Measurements from ENCODE around the gene SCP2.
A peak's percentile ranks its signal among the peaks of the same experiment; 100 is the strongest.
"Not testable (repeated sequence)": the region's sequence is repeated elsewhere in the genome, so short reads cannot be mapped to it uniquely, and the experiment has no call there.

SCP2 gene

DNA sequence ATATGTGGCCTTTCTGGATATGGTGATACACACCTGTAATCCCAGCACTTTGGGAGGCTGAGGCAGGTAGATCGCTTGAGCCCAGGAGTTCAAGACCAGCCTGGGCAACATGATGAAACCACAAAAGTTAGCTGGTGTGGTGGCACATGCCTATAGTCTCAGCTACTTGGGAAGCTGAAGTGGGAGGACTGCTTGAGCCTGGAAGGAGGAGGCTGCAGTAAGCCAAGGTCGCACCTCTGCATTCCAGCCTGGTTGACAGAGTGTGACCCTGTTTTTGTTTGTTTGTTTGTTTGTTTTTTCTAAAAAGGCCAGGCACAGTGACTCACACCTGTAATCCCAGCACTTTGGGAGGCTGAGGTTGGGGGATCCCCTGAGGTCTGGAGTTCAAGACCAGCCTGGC lies 42.2 kb downstream of the SCP2 start:
- DNase-seq (ENCODE audit: low spot score) = not testable (repeated sequence)

DNA sequence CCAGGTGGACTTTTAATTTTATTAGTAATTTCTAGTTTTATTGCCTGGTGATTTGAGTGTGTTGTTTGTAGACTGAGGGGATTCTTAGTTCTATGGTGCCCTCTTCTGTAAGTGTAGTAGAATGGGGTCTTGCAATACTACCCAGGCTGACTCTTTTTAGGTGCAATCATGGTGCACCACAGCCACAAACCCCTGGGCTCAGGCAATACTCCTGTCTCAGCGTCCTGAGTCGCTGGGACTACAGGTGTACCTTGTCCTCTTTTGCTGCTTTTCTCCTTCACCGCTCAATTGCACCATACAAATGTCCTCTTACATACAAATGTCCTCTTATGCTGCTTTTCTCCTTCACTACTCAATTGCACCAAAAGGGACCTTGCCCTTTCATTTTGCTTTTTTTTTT lies 43.1 kb downstream of the SCP2 start:
- DNase-seq (ENCODE audit: low spot score) = no peak

DNA sequence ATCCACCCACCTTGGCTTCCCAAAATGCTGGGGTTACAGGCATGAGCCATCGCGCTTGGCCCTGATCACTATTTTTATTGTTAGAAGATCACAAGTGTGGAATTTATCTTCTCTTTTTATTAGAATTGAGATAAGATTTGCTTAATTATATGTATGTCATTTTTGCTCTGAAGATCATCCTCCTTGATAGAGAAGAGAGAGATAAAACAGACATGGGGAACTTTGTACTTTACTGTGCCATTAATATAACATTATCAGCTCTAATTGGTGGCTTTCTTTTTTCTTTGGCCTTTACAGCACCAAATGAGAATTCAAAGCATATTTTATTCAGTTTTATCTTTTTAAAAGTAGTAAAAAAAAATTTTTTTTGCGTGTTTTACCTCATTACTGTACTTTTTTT lies 46.8 kb downstream of the SCP2 start:
- no peak for DNase-seq (ENCODE audit: low spot score)

DNA sequence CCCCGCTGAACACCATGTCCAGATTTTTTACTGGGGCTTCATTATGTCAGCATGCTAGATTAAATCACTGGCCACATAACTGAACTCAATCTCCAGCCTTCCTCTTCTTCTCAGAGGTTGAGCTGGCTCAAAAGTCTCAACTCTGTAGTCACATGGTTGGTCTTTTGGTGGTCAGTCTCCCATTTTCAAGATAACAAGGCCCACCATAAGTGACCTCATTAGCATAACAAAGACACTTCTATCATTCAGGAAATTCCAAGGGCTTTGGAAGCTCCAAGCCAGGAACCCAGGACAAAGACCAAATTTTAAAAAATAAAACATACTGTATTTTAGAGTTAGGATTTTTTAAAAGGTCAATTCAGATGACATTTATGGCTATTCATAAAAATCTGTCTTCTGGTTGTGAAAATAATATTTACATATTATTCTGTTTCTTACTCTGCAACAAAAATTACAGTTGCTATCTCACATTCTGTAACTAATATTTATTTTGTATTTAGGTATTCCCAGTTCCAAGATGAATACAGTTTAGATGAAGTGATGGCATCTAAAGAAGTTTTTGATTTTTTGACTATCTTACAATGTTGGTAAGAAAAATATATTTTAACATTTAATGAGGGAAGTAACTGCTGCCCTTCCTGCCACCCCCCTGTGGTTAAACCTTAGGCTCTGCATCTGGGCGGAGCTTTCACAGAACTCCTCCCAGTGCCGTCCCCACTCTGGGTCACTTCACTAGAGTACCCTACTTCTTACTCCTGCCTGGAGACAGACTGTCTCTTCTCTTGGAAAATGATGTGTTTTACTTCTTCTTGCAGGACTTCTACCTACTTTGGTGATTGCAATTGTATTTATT lies 49.3 kb downstream of the SCP2 start:
- DNase-seq (ENCODE audit: low spot score) = no peak

DNA sequence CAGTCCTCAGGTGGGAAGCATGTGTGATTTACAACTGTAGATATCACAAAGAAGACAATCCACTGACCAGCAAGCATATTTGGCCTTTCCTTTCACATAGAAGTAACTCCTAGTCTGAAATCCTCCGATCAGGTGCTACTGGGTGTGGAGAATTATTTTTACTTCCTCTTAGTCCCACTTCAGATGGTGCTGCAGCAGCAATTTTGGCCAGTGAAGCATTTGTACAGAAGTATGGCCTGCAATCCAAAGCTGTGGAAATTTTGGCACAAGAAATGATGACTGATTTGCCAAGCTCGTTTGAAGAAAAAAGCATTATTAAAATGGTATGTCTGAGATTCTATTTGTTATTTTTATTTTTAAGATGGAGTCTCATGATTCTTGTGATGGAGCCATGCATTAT lies 51.0 kb downstream of the SCP2 start:
- DNase-seq (ENCODE audit: low spot score) = no peak

DNA sequence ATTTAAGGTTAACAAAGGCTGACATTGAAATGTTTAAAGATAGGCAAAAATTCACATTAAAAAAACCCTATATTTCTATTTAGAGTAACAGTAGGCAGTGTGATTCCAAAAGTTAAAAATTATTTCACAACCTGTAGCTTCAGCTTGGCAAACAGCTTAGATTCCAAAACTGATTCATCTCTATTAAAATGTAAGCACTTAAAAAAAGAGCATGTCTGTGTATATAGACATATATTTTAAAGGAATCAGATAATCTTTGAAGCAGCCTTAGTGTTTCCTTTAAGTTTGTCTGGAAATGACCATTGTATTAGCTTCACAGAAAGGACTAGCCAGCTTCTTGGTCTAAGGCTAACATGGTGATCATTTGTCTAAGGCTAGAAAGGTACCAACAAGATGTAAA lies 65.7 kb downstream of the SCP2 start:
- not testable (repeated sequence) for DNase-seq (ENCODE audit: low spot score)

DNA sequence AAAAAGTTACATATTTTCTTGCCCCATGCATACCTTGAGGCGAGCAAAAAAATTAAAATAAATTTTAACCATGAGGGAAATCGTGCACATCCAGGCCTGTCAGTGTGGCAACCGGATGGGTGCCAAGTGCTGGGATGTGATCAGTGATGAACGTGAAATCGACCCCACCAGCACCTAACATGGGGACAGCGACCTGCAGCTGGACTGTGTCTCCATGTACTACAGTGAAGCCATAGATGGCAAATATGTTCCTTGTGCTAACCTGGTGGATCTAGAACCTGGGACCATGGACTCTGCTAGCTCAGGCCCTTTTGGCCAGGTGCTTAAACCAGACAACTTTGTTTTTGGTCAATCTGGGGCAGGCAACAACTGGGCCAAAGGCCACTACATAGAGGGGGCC lies 67.6 kb downstream of the SCP2 start:
- DNase-seq (ENCODE audit: low spot score) = no peak

DNA sequence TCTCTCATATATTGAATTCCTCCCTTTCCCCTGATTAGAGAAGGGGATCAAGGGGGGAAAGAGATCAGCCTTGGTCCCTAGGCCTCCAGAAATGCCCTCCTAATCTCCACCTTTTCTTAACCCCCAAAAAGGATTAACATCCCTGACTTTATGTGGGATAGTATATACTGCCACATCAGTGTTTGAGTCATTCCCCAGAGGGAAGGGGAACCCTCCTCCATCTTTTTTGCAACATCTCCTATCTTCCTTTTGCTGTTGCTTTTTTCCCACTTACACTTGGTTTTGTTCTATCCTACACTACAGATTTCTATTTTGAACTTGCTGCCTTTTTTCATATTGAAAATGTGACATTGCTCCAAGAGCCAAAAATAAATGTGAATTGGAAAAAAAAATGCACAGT lies 69.6 kb downstream of the SCP2 start:
- no peak for DNase-seq (ENCODE audit: low spot score)

DNA sequence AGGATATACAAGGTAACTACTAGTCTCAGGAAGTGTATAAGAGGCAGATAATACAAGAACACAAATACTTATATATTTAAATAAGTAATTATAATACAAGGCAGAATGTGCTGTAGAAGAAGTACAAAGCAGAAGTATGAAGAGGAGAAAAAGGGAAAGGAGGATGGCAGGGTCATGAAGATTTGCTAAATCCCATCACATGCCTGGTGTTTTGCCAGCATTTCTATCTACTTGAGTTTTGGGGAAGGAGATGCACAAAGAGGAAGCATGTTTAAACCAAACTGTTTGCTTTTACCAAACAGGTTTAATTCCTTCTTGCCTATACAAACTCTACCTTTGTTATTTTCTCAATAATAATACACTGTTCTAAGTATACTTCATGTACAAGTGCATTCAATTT lies 74.1 kb downstream of the SCP2 start:
- no peak for DNase-seq (ENCODE audit: low spot score)

DNA sequence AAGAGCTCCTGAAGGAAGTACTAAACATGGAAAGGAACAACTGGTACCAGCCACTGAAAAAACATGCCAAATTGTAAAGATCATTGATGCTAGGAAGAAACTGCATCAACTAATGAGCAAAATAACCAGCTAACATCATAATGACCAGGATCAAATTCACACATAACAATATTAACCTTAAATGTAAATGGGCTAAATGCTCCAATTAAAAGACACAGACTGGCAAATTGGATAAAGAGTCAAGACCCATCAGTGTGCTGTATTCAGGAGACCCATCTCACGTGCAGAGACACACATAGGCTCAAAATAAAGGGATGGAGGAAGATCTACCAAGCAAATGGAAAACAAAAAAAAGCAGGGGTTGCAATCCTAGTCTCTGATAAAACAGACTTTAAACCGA lies 79.5 kb downstream of the SCP2 start:
- not testable (repeated sequence) for DNase-seq (ENCODE audit: low spot score)

DNA sequence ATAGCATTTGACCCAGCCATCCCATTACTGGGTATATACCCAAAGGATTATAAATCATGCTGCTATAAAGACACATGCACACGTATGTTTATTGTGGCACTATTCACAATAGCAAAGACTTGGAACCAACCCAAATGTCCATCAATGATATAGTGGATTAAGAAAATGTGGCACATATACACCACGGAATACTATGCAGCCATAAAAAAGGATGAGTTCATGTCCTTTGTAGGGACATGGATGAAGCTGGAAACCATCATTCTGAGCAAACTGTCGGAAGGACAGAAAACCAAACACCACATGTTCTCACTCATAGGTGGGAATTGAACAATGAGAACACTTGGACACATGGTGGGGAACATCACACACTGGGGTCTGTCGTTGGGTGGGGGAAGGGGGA lies 83.2 kb downstream of the SCP2 start:
- DNase-seq (ENCODE audit: low spot score) = not testable (repeated sequence)

DNA sequence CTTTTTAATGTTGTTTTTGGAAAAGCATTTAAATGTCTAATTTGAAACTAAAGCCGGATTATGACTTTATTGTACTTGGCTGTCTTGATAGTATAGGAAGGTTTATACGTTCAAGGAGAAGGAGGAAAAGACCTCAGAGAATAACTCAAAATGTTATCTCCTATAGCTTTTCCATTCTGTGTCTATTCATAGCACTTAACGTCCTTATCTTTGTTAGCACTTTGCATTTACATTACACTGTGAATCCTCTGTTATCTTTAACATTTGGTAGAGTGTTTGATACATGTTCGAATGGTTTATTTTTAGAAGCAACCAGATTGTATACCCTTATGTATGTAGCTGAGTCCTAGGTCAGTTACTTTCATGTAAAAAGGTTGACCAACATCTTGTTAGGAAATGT lies 84.1 kb downstream of the SCP2 start:
- no peak for DNase-seq (ENCODE audit: low spot score)

DNA sequence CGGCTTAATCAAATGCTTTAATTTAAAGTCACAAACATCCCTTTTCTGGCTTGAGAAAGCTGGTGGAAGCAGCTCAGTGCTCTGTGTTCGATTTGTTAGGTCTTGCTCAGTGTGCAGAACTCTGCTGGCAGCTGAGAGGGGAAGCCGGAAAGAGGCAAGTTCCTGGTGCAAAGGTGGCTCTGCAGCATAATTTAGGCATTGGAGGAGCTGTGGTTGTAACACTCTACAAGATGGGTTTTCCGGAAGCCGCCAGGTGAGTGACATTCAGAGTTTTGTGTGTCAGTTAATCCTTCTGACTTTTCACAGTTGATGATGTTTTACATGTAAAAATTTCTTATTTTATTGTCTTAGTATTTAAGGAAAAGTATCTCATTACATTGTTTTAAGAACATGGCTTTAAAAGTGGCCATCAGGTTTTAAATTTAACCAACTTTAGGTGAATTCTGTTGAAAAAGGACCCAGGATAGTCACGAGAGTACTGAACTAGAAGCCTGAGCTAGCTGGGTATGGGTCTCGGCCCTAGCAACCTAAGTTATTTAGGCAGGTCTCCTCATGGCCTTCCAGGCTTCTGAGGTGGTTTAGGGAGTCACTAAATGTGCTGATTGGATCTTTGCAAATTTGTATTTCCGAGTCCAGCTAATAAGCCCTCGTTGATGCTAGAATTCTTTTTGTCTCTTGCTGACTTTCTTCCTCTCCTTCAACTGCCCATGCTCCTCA lies 87.9 kb downstream of the SCP2 start:
- DNase-seq (ENCODE audit: low spot score) = peak; percentile 39

DNA sequence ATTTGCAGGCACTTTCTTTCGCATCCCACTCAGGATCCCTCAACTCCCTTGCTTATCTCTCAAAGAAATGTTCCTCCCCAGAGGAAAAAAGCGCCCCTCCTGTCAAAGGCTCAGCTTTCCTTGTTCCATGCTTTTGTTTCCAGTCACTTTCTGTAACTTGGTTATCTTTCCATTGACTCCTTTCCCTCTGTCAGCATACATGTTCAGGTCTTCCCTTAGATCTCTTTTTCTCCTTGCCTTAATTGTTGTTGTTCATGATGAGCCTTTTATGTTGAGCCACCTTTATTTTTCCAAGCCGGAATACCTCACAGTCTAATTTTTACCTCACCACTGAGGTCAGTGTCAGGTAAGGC lies 88.4 kb downstream of the SCP2 start:
- DNase-seq (ENCODE audit: low spot score) = no peak

DNA sequence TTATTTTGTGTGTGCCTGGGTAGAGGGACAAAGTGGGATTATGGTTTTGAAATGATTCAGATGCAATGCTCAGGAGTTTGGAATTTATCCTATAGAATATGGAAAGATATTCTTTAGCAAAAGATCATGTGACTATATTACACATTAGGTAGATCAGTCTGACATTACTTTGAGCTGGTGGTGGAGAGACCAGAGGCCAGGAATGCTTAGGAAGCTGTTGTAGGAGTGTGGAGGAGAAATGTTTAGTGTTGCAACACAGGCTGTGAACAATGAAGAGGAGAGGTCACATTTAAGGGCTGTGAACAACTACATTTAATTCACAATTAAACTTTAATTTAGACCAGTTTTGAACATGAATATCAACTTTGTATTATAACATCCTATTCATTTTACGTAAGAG lies 89.6 kb downstream of the SCP2 start:
- DNase-seq (ENCODE audit: low spot score) = no peak

DNA sequence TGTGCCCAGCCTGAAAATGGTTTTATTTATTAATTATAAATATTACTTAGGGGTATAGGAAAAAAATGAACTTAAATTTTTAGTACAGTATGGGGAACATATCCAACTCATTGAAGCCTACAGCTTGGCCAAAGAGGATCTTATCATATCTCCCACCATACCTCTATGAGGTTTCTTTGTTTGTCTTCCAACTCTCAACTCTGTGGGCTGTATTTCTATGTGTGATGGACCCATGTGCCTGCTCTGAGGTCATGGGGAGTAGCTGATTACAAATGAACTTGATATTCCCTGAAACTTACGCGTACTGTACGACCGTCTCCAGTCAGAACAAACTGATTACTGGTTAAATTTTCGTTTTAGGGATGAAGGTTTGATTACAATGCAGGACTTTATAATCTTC lies 93.5 kb downstream of the SCP2 start:
- no peak for DNase-seq (ENCODE audit: low spot score)

DNA sequence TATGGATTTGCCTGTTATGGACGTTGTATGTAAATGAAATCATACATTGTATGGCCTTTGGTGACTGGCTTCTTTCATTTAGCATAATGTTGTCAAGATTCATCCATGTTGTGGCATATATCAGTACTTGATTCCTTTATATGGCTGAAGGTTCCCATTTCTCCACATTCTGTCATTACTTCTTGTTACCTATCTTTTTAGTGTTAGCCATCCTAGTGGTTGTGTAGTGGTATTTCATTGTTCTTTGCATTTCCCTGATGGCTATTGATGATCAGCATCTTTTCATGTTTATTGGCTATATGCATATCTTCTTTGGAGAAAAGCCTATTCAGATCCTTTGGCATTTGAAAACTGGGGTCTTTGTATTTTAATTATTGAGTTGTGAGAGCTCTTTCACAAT lies 95.1 kb downstream of the SCP2 start:
- no peak for DNase-seq (ENCODE audit: low spot score)

DNA sequence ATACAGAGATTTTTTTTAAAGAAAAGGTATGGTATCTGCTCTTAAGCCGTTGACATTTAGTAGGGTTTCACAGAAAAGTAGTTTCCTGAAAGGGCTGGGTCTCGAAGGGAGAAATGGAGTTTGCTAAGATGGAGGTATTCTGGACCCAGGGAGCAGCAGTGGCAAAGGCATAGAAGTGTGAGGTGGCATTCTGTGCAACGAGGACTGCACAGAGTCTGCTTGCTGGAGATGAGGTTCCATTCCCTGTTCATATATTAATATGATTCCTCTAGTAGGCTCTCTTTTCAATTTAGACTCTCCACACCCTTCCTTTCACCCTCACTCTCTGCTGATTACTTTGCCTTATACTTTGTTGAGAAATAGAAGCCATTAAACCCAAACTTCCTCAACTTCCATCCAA lies 96.5 kb downstream of the SCP2 start:
- no peak for DNase-seq (ENCODE audit: low spot score)

DNA sequence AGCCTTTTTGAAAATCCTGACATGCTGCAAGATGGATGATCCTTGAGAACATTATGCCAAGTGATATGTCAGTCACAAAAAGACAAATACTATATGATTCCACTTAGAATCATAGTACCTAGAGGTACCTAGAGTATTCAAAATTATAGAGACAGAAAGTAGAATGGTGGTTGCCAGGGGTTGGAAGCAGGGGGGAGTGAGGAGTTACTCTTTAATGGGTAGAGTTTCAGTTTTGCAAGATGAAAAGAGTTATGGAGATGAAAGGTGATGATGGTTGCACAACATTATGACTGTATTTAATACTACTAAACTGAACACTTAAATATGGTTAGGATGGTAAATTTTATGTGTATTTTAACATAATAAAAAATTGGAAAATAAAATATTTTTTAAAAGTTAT lies 97.0 kb downstream of the SCP2 start:
- DNase-seq (ENCODE audit: low spot score) = no peak

DNA sequence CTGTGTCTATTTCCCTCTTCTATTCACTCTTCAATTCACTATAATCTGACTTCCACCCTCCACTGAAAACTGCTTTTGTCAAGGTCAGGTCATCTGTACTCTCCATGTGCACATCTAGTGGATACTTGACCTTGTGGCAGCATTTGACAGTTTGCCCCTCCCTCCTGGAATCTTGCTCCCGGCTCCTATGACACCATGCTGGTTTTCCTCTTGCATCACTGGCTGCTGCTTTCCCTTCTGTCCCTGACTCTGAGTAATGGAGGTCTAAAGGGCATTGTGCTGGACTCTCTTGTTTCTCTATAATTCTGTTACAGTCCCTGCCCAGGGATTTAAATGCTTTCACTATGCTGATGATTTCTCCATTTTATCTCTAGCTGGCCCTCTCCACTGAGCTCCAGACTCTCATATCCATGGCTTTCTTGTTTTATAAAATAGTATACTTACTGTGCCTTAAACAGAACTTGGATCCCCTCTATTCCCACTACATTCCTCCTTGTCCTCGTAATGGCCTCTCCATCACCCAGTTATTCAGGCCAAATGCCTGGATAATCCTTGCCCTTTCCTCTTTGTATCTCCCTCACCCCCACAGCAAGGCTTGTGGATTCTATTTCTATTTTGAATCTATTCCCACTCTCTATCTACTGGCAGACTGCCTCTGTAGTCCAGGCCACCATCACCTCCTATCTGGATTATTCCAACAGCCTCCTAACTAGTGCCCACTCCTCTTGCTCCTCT lies 98.1 kb downstream of the SCP2 start:
- peak; percentile 56 for DNase-seq (ENCODE audit: low spot score)

DNA sequence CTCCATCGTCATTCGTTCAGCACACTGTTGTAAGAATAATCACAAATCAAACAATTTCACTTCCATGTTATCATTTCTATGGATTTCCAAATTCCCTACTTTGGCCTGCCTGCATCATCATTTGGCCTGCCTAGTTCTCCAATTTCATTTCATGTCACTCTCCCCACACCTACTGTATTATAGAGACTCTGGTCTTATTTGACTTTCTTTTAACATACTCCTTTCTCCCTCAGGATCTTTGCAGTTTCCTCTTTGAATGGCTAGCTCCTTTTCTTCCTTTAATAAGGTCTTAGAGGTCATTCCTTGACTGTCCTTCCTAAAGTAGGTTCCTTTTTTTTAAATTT lies 98.7 kb downstream of the SCP2 start:
- DNase-seq (ENCODE audit: low spot score) = no peak

DNA sequence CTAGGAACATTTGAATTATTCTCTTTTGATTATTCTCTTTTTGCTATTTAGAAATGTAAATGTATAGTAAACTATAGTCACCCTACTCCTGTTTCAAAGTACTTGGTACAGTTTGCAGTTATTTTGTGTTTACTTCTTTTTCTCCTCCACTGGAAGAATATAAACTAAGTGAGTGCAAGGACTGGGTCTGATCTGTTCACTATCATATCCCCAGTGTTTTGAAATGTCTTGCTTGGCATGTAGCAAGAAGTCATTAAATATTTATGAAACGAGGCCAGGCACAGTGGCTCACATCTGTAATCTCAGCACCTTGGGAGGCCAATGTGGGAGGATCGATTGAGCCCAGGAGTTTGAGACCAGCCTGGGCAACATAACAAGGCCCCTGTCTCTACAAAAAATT lies 99.2 kb downstream of the SCP2 start:
- DNase-seq (ENCODE audit: low spot score) = no peak

DNA sequence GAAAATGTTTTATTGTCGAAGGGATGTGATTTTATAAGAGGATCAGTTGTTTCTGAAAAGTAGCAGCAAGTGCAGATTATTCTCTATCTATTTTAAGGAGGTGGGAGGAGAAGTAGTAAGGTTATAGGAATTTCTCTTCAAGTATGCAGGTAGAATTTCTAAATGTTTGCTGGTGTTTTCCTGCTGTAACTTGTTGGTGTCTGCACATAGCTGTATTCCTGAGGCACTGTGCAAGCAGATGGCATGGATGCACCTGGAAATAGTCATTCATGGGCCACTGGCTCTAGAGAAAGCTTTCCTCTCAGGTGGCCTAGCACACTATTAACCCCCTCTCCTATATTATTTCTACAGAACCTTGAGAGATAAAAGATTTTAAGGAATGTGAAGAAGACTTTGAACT lies 104.7 kb downstream of the SCP2 start:
- DNase-seq (ENCODE audit: low spot score) = no peak

All from HuH-7.5 (cell line).